Epidermal melanocyte (primary cell): ENCODE measurements around the gene ASGR1.
"Not testable (repeated sequence)": the region's sequence is repeated elsewhere in the genome, so short reads cannot be mapped to it uniquely, and the experiment has no call there.

Experiments used
- DNase-seq: peaks from one replicate; pipeline ENCODE4 v3.0.0; 2011; ENCODE audit warnings: low spot score; ENCODE audit not compliant: insufficient read length

The ASGR1 gene

DNA sequence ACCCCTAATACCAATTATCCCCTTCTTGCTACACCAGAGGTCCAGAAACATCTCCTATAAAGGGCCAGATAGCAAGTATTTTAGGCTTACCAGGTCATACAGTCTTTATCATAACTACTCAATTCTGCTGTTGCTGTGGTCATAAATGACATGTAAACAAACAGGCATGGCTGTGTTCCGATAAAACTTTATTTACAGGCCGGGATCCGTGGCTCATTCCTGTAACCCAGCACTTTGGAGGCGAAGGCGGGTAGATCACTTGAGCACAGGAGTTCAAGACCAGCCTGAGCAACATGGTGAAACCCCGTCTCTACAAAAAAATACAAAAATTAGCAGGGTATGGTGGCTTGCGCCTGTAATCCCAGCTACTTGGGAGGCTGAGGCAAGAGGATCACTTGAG, 12.3 kb downstream of the ASGR1 start:
- DNase-seq, result no peak

DNA sequence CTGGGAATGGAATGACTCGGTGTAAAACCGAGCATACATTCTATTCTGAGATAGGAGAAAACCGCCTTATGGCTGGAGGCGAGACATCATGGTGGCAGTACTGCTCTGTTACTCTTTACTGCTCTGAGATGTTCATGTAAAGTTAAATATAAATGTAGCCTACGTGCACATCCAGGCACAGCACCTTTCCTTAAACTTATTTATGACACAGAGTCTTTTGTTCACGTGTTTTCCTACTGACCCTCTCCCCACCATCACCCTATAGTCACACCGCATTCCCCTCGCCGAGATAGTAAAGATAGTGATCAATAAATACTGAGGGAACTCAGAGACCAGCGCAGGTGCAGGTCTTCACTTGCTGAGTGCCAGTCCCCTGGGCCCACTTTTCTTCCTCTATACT, 19.6 kb downstream of the ASGR1 start:
- not testable (repeated sequence) for DNase-seq

DNA sequence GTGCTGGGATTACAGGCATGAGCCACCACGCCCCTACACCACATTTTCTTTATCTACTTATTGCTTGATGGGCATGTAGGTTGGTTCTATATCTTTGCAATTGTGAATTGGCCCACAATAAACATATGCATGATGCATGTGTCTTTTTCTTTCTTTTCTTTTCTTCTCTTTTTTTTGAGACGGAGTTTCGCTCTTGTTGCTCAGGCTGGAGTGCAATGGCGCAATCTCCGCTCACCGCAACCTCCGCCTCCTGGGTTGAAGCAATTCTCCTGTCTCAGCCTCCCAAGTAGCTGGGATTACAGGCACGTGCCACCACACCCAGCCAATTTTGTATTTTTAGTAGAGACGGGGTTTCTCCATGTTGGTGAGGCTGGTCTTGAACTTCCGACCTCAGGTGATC, 20.7 kb downstream of the ASGR1 start:
- DNase-seq, result not testable (repeated sequence)

DNA sequence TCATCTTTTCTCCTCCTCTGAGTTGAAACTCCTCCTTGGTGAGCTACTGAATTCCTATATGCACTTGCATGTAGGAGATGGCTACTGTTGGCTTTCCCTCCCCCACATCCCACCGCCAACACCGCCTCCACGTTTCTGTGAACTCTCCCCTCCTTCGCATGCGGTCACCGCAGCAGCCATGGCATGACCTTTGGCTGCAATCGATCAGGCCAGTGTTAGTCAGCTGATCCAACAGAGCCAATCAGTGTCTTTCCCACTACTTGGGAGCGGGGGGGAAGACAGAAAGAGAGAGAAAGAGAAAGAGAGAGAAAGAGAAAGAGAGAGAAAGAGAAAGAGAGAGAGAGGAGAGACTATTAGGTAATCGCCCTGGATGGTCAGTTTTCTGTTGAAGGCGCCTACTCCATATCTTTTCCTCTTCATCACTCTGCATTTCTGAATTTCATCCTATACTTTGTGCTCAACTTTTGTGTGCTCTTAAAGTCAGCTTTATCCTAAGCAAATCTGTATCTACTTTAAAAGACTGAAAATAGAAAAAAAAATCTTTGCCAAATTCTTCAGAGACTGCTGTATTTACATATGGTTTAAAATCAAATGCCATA, 22.7 kb downstream of the ASGR1 start:
- no peak for DNase-seq

DNA sequence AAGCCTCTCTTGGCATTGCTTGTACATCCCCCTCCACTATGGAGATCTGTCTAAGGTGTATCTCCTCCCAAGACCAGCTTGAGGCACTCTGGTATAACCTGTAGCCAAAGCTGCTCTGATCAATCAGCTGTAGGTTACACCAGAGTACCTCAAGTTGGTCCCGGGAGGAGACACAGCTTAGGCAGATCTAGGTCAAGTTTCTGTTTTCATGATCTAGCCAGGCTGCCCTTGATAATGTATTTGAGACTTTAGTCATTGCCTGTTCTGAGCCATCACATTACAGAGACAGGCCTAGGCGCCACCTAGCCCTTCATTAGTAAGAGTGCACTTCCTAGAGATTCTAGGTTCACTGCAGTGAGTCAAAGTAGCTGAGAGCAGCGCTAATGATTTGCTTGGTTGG, 31.4 kb downstream of the ASGR1 start:
- DNase-seq, result no peak

DNA sequence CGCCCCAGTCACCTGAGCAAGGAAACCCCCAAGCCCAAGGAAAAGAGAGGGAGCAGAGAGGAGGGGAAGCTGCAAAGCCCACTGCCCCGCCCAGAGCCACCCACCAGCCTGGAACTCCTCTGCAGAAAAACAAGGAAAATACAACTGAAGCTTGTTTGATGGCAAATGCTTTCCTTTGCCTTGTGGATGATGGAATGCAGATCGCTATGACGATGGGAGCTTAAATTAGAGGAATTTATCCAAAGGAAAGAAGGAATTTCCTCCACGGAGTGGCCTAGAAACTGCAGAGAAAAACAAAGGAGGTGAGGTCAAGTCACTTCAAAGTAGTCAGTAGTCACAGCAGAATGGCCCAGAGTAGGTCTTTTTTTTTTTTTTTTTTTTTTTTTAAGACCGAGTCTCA, 33.1 kb downstream of the ASGR1 start:
- DNase-seq, result no peak

DNA sequence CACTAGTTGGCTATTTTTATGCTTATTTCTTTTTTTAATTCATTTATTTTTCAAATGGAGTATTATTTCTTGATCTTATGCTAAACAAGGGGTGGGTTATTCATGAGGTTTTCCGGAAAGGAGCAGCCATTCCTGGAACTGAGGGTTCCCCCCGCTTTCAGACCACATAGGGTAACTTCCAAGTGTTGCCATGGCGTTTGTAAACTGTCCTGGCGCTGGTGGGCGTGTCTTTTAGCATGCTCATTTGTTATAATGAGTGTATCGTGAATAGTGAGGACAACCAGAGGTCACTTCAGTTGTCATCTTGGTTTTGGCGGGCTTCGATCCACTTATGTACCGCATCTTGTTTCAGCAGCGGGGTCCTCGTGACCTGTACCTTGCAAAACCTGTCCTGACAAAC, 35.0 kb downstream of the ASGR1 start:
- DNase-seq, result no peak

DNA sequence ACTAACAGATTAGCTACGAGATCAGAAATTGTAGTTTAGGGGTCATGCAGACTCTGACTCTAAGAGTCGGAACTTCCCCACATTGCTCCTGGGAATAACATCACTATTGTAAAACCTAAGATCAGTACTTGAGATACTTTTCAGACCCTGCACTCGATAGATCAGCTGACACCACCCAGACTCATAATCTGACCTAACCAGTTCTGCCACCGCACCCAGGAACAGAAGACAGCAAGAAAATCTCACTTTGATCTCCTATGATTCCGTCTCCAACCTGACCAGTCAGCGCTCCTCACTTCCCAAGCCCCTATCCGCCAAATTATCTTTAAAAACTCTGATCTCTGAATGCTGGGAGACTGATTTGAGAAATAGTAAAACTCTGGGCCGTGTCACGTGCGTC, 37.3 kb downstream of the ASGR1 start:
- DNase-seq, result no peak

DNA sequence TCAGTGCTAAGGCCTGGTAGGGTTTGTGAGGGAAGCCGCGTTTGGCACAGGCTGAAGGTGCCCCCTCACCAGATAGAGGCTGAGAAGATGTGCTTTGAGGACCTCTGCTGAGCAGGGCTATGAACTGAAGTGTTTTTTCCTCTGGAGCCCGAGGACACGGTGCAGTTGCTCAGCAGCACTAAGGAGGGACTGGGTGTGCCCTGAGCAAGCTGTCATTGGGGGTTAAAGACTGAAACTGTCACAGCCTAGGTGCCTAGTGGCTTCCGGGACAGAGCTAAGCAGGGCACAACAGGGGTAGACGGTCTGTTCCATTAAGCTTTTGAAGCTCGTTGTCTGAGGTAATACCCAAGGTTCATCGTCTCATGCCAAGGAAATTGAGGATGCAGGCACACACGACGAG, 39.8 kb downstream of the ASGR1 start:
- DNase-seq, result no peak

DNA sequence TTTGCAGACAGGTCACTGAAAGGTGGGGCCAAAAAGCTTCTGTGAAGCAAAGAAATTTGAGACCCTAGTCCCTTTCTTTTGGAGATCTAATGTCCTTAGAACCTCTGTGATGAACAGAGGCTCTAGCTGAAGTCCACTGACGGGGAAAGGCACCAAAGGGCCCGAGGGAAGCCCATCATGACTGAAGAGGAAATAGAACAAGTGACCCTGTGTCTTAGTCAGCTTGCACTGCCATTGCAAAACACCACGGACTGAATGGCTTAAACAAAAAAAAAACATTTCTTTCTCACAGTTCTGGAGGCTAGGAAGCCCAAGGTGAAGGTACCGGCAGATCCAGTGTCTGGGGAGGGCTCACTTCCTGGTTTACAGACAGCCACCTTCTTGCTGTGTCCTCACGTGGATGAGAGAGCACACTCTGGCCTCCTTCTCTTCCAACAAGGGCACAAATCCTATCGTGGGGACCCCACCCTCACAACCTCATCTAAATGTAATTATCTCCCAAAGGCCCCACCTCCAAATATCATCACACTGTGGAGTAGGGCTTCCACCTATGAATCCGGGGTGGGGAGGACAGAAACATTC, 40.3 kb downstream of the ASGR1 start:
- DNase-seq, result no peak

DNA sequence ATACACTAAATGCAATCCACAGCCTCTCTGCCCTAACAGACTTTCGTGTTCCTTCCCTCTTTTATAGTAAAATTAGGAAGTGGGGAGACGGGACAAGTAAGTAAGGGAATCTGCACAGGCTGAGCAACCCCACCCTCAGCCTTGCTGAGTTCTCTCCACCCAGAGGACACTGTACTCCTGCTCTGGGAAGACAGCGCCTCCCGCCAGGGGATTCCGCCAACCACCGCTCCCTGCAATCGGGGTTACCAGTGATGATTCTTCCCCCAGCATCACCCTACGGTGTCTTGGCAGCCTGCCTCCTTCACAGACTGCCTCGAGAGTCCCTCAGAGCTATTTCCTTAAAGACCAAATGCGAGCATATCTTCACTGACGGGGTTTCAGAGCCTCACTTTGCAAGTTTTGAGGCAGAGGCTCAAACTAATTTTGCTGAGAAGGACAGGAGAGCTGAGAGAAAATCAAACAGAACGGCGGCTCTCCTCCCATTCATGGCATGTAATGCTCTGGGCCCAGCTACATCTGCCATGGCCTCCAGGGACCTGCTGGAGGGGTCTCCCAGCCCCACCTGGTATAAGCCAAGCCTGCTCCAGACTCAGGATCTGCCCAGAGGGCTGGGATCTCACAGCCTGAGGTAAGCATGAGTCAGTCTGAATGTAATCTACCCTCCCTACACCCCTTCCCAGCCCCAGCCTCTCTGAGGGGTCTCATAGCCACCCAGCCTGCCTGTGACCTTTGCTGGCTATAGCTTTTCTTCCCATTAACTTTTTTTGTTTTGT, 41.8 kb downstream of the ASGR1 start:
- DNase-seq, result no peak

DNA sequence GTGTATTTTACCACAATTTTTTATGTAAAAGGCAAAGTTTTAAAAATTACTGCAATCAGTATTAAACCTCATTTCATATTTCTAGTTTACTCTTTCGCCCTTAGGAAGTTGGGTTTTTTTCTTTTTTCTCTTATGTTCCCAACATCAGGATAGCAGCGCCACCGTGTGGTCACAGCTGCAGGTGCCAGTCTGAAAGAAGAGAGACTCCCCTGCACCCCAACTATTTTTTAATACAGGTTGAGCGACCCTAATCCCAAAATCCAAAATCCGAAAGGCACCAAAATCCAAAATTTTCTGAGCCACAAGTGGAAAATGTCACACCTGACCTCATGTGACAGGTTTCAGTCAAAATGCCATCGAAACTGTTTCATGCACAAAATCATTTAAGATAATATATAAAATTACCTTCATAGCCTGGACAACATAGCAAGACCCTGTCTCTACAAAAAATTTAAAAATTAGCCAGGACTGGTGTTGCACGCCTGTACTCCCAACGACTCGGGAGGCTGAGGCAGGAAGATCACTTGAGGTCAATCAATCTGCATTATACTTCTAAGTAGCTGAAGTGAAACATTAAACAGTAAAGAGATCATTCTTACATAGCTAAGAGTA, 42.8 kb downstream of the ASGR1 start:
- no peak for DNase-seq

DNA sequence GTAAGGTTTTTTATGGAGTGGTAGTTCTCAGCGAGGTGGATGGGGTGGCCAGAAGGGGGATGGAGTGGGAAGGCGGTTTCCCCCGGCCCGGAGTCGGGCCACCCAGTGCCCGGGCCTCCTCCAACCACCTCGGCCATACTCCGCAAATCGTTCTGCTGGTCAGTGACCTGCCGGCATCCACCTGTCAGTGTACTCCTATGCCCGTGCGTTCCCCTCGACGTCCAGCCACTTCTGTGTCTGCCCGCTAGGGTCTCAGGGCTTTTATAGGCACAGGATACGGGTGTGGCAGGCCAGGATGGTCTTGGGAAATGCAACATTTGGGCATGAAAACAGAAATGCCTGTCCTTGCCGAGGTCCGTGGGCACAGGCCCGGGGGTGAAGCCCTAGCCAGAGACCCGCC, 45.3 kb downstream of the ASGR1 start:
- DNase-seq, result no peak

DNA sequence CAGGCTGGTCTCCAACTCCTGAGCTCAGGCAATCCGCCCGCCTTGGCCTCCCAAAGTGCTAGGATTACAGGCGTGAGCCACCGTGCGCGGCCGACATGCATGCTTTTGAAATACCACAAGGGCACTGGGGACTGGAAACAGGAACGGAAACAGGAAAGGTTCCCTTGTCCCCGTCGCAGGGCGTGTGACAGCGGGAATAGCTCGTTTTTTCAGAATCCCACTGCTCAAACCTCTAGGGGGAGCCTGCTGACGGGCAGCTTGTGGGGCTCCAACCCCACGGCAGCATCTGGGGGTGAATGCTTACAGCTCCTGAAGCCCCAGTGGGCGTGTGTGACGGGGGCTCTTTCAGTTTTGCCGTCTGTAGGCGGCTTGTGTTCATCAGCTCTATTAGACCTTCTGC, 45.7 kb downstream of the ASGR1 start:
- no peak for DNase-seq

DNA sequence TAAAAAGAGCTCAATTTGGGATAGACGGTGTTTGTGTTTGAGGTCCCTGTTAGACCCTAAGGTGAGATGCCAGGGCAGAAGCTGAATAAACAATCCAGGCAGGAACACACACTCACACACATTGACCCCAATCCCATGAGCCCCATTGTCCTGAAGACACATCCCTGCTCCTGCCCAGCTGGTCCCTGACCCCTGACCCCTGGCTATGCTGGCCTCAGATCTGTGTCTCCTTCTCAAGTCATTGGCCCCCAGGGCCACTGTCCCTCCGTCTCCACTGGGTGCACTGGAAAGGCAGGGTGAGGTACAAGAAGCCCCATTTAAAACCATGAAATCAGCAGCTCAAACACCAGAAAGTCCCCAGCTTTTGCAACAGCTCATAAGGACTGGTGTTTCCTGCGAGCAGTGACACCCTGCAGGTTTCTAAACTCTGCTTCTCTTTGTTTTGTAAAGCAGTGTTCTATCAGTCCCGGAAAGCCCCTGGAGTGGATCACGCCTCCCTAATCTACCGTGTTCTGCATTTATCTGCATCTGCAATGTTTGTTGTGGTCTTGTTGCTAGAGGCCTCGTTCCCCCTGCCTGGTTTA, 46.6 kb downstream of the ASGR1 start:
- DNase-seq, result no peak

DNA sequence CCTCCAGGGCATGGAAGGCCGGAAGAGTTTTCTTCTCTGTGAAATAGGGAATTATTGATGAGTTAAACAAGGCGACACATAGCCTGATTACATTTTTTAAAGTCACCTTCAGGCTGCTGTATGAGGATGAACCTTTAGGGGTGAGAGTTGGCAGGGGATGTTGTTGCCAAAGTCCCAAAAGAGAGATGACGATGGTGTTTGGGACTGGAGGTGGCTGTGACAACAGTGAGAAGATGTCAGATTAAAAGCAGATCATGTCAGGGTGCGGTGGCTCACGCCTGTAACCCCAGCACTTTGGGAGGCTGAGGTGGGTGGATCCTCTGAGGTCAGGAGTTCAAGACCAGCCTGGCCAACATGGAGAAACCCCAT, 47.8 kb downstream of the ASGR1 start:
- DNase-seq, result no peak

DNA sequence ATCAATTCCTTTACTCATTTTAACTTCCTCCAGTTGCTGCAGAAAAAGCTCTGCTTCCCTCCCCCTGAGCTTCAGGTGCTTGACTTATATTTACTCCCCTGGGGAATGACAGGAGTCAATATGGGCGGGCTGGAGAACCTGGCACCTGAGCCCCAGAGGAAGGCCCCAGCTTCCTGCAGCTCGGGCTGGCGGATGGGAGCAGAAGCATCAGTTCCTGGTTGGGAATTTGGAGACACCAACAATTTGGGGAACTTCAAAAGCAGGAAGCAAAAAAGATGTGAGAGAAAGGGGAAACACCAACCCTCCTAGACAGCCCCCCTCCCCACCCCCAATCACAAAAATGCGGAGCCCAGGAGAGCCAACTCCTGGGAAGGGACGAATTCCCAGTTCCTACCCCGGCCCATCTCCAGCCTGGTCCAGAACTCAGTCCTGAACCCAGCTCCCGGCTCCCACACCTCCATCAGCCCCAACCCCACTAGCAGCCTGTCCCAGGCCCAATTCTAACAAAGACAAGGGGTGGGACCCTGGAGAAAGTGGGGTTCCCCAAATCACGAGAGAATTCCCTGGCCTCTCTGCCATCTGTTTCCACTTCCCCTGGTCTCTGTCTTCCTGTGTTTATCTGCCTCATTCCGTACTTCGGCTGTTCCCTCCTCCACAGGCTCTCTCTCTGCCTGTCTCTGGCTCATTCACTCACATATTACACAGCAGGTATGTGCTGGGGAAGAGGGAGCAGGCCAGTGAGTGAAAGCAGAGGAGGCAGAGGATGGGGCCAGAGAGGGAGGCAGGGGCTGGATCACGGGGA, 48.3 kb downstream of the ASGR1 start:
- no peak for DNase-seq

DNA sequence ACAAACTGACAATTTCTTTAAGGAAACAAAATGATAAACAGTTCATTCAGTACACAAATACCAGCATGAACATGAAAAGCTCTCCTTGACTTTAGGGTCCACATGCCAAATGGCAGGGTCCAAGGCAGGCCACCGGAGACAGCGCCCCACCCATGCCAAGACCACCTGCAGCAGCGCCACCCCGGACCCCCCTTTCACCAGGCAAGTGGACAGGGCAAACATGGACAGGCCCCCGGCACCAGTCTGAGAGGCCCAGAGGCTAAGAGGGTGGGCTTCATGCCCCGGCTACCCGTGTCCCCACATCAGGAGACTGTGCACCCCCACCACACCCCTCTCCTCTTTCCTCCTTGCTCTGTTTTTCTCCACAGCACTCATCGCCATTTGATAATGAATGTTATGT, 49.9 kb downstream of the ASGR1 start:
- DNase-seq, result no peak

DNA sequence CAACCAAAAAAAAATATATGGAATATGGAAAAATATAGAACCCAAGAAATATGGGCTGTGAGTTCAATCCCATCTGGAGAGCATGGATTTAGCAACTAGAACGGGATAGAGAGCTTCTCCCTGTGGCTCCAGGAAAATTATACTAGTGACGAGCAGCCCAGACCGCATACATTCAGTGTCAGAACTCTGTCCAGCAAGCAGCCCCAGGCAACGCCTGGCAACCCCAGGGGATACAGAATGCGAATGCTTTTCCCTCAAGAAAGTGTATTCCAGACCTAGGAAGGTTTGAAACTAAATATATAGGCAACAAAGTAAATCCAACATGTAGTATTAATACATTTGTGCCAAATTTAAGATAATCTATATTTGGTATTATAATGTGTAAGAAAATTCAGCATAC, 51.0 kb downstream of the ASGR1 start:
- DNase-seq, result no peak

DNA sequence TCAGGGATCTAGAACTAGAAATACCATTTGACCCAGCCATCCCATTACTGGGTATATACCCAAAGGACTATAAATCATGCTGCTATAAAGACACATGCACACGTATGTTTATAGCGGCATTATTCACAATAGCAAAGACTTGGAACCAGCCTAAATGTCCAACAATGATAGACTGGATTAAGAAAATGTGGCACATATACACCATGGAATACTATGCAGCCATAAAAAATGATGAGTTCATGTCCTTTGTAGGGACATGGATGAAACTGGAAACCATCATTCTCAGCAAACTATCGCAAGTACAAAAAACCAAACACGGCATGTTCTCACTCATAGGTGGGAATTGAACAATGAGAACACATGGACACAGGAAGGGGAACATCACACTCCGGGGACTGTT, 51.7 kb downstream of the ASGR1 start:
- DNase-seq, result not testable (repeated sequence)

DNA sequence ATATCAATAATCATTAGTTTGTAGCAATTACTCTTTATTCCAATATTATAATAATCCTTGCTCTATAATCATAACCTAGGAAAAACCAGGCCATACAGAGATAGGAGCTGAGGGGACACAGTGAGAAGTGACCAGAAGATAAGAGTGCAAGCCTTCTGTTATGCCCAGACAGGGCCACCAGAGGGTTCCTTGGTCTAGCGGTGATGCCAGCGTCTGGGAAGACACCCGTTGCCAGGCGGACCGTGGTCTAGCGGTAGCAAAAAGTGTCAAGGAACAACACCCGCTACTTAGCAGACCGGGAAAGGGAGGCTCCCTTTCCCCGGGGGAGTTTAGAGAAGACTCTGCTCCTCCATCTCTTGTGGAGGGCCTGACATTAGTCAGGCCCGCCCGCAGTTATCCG, 52.8 kb downstream of the ASGR1 start:
- DNase-seq, result not testable (repeated sequence)
